GM12873 (cell line): ENCODE data around the gene RIC8A.

Source experiments
- CTCF ChIP-seq: IDR thresholded peaks from 2 replicates; pipeline ENCODE4 v1.5.1; 2012; ENCODE audit warnings: low read depth, mild to moderate bottlenecking, moderate library complexity, low read length, control low read depth; ENCODE audit not compliant: insufficient read depth; ENCODE audit errors: missing control alignments

The RIC8A gene

GRCh38 chr11:261624-262023 lies 54.1 kb downstream of the RIC8A start:
- TF ChIP-seq CTCF, result no peak
